RCC 7860 (cell line): ENCODE data around the gene PFN1.
A peak's percentile ranks its signal among the peaks of the same experiment; 100 is the strongest.

Experiments
- DNase-seq: peaks from one replicate; pipeline ENCODE4 v3.0.0-alpha.2; 2015; ENCODE audit warnings: low spot score
- FAIRE-seq: peaks from 2 replicates; lab custom pipeline; 2012; peaks lifted over from hg19 to GRCh38; lab: Jason Lieb, UNC

Gene PFN1

DNA sequence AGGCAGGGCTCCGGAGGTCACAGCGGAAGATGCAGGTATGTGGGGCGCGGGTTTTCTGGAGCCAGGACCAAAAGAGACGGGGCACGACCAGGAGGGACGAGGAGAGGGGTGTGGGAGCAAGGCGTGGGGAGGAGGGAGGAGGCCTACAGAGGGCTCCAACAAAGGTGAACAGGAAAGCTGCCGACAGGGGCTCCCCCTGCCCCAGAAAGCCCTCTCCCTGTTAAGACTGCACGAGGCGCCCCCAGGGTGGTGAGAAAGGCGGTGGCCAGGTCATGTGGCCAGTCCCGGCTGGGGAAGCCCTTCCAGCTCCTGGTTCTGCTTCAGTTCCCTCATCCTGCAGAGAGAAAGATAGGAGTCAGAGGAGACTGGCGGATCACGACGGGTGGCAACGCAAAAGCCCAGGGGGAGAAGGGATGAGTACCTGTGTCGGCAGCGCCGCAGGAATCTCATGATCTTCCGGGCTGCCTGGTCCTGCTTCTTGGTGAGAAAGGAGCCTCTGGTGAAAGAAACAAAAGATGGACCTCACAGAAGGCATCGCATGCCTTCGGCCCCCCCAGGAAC, 20.2 kb upstream of the PFN1 start:
- peak; percentile 77 for DNase-seq
- peak; percentile 37 for FAIRE-seq

DNA sequence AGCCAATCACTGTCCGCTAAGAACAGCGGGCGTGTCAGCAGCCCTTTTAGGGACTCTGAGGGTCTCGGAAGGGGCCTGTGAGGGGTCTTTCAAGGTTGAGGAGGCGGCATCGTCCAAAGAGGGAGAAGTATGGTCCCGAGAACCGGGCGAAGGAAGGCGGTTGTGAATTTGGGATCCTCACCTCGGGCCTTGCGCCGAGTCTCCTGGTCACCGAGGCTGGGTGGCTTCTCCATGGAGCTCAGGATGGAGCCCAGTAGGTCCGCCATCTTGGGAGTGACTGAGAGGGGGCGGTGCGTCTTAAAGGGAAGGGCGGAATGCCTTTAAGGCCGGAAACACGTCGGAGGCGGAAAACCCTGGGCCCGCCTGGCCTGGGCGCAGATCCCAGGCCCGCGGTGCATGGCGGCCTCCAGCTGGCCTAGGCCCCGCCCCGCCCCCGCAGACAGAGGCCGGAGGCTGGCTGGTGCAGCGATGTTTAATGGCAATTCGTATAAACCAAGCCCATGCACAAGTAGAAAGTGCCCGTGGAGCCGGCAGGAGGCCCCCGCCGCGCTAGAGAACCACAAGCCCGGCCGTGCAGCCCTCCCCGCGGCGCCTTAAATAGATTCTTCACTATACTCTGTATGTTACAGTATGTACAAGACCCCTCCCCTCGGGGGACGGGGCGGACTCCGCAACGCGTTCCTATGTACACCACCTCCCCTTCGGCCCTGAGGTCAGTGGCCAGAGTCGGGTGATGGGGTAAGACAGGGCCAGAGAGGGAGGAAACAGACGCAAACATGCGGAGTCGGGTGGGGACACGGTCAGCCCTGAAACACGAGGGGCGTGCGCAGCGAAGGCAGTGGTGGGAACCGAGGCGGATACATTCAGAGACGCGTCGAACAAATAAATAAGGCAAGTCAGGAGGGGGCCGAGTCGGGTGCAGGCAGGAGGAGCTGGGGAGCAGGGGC, 19.5 kb upstream of the PFN1 start, which contains the start of gene SPAG7:
Gene SPAG7 (minus strand): TSS at position 279 of the 947 bp plus-strand sequence. CDS start 13 bp downstream, at position 266.
- peak; percentile 87 for DNase-seq
- peak; percentile 57 for FAIRE-seq

DNA sequence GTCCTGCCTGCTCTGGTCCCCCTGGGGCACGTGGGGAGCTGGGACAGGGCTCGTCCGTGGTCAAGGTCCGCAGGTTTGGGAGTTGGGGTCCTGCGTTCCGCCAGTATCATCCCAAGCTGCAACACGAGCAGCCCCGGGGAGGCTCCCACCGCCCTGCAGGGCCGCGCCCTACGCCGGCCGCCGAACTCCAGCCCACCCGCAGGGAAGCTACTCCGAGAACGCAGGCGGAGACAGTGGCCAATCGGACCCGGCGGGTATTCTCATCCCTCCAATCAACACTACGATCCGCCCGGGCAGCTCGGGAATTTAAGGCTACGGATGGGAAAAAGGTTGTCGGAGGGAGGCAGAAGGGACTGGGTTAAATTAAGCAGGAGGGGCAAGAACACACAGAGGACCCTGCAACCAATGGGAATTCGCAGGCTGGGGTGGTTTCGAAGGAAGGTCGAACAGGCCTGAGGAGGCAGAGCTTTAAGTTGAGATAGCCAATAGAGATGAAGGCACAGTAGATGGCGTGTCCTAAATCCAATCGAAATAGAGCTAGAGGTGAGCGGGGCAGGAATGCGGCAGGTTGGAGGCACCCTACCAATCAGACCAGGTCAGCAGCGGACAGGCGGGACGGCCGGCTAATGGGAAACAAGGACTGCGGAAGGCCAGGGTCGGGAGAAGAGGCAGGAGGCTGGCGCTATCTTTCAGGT, 18.7 kb upstream of the PFN1 start:
- FAIRE-seq: peak; percentile 95

DNA sequence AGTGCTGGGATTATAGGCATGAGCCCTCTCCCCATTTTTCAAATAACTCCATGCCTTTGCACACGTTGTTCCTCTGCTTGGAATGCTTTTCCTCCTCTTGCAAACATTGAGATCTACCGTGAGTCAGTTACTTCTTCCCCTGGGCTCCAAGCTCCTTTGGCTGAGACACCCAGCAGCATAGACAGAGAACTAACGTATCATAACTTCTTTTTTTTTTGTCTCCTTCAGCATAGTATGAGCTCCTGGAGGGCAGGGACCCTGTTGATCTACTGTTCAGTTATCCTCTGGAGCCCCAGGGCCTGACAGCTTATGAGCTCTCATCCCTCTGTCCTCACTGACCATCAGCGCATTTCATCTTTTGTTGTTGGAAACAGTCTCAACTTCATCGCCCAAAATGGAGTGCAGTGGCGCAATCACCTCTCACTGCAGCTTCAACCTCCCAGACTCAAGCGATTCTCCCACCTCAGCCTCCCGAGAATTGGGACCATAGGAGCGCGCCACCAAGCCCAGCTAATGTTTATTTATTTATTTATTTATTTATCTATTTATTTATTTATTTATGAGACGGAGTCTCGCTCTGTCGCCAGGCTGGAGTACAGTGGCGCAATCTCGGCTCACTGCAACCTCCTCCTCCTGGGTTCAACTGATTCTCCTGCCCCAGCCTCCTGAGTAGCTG, 17.1 kb upstream of the PFN1 start:
- FAIRE-seq (no peak), DNase-seq (no peak)

More for the DNA sequence above, 18.7 kb upstream of the PFN1 start:
- DNase-seq: peak; percentile 100

DNA sequence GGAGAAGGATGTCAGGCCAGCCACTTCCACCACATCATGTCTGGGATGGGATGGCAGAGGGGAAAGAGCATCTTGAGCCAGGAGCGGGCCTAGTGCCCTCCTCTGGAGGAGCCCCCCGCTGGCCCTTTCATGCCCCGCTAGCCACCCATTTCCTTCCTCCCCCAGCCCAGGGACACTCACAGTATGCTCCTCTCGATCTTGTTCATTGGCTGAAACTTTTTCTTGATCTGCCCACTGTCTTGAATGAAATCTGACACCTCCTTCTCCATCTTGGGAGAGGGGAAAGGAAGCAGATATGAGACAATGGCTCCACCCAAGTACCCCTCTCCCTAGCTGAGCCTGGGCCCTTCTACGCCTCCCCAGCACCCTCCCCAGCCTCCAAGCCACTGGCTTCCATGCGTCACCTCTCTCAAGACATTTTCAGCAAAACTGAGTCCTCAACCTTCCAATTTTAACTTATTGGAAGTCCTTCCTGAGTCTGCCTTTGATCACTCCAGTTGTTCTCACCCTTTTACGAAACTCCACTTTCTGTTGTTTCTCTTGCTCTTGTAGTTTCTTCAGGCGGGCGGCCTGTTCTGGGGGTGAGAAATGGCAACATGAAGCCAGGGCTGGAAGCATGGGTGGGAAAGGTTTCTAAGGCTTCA, 12.1 kb upstream of the PFN1 start:
- DNase-seq (no peak), FAIRE-seq (no peak)

DNA sequence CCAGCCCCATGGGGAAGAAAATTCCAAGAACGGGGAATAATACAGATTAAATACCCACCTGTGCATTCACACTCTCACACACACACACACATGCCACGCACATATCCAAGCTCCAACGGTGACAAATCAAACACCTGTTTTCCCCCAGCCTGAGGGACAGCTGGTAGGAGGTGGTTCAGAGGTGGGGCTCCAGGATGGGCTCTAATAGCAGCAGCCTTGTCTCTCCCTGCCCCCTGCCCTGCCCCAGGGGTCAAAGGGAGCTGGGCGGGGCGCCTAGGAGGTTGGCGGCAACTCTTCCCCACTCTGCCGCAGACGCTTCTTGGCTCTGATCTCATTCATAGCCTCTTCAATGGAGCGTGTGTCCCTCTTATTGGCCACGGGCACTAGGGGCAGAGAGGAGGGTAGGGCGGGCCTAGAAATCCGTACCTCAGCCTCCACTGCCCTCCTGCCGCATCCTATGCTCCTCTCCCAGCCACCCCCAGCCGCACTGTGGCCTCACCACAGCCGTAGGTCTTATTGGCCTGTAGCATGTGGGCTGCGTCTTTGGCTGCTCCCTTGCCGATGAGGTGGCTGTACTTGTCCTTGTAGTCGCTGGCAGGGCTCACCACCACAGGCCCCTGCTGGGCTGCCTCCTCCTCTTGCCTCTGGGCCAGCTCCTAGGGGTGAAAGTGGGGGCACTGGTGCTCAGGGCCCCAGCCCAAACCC, 11.1 kb upstream of the PFN1 start:
- FAIRE-seq: no peak
- DNase-seq: no peak

DNA sequence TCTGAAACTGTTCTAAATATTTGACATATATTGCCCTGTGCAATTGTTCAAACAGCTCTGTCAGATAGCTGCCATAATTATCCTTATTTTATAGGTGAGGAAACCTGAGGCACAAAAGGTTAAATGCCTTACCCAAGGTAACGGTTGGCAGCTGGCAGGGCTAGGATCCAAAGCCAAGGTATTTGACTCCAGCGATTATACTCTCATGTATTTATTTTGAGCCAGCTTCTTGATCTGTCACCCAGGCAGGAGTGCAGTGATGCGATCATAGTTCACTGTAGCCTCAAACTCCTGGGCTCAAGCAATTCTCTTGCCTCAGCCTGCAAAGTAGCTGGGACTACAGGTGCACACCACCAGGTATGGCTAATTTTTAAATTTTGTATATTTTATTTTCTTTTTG, 9.8 kb upstream of the PFN1 start:
- FAIRE-seq: no peak
- no peak for DNase-seq

DNA sequence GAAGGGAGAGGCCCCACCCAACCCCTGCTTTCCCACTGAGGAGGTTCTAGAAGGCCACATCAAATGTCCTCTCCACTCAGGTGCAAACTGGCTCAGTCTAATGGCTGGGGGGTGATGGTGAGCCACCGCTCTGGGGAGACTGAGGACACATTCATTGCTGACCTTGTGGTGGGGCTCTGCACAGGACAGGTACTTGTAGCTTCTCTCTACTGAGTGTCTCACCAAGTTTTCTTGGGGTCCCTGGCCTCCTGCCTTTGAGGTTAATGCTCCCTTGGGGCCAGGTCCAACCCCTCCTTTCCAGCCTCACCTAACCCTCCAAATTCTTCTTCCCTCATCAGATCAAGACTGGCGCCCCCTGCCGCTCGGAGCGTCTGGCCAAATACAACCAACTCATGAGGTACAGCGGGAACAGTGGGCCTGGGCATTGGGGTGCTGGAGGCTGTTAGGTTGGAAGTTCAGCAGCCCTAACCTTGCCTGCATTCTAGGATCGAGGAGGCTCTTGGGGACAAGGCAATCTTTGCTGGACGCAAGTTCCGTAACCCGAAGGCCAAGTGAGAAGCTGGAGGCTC, 8.2 kb upstream of the PFN1 start:
- FAIRE-seq (no peak), DNase-seq (no peak)

DNA sequence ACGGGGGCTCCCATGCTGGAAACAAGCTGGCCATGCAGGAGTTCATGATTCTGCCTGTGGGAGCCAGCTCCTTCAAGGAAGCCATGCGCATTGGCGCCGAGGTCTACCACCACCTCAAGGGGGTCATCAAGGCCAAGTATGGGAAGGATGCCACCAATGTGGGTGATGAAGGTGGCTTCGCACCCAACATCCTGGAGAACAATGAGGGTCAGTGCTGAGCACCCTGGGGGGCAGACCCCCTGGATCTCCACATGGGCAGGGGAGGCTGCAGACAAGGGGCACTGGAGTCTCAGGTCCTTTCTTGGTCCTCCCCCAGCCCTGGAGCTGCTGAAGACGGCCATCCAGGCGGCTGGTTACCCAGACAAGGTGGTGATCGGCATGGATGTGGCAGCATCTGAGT, 6.8 kb upstream of the PFN1 start:
- FAIRE-seq (no peak), DNase-seq (no peak)

DNA sequence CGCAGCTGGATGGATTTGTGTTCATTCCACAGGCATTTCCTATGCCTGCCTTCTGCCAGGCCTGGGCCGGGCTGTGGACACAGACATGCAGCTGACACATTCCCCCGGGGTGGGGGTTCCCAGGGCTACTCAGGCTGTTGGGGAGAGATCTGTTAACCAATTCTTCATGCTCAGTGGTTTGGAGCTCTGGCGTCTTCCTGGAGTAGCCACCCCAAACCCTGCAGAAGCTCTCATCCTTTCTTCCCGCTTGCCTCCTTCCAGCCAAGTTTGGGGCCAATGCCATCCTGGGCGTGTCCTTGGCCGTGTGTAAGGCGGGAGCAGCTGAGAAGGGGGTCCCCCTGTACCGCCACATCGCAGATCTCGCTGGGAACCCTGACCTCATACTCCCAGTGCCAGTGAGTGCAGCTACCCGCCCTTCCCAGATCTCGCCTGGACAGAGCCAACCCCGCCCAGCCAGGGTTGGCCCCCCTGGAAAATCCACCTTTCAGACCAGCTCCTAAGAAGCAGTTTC, 5.2 kb upstream of the PFN1 start:
- FAIRE-seq: no peak
- peak; percentile 31 for DNase-seq

DNA sequence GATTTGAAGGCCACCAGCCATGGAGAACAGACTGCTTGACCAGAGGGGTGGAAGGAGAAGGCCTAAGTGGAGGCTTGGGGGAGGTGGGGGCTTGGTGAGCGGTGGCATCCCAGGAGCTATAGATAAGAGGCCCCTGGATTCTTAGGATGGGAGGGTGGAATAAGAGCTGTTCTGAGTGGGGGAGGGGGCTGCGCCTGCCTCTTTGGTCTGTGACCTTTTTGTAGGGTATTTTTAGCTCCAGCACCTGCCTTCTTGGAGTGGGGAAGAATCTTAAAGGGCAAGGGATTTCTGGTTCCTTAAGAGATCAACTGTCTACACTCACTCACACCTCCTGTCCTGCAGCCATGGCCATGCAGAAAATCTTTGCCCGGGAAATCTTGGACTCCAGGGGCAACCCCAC, 3.2 kb upstream of the PFN1 start:
- FAIRE-seq (no peak), DNase-seq (no peak)

DNA sequence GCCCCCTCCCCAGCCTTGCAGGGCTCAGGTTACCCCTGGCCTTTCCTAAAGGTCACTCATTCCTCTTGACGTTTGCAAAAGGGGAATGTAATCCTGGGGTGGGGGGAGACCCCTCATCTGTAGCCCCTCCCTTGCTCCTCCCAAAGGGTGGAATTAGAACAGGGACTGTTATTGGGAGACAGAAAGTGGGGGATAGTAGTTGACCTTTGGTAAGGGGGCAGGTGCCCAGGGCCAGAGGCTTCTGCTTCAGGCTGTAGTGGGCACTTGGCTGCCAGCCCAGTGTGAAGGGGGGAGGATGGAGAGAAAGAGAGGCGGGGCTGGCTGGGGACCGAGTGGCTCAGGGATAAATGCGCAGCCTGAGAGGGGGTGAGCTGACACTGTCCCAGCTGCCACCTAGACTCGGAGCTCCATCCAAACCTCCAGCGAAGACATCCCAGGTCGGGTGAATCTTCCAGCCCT, 2.4 kb upstream of the PFN1 start, which contains the start of gene ENO3:
Gene ENO3 (plus strand): TSS at position 374 of the 459 bp plus-strand sequence. CDS start 711 bp downstream, outside the sequence.
- no peak for DNase-seq

DNA sequence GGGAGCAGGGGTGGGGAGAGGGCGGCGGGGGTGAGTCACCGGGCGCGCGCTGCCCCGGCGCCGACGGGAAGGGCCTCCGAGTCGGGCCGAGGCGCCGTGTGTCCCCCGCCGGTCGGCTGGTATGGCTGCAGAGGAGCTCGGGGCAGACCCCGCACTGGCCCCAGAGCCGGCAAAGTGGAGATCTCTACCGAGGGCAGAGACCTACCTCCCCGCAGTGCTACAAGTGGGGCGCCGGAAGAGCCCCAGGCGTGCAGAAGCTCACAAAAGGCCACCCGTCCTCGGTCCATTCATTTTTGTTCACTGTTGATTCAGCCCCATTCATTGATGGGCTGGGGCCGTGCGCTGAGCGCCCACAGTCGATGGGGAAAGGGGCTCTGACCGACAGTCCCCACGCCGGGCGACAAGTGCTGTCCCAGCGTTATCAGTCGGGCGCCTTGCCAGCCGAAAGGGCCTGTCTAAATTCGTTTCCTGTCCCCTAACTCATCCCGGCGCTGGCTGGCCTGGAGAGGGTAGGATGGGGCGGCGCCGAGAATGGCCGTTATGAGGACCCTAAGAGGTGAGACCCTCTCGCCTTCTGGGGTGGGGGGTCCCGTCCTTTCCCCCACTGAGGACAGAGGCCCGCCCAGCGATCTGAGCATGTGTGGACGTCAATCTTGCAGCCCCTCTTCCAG, 1.9 kb upstream of the PFN1 start:
- FAIRE-seq (no peak), DNase-seq (no peak)

More for the DNA sequence above, 2.4 kb upstream of the PFN1 start, which contains the start of gene ENO3:
- no peak for FAIRE-seq

DNA sequence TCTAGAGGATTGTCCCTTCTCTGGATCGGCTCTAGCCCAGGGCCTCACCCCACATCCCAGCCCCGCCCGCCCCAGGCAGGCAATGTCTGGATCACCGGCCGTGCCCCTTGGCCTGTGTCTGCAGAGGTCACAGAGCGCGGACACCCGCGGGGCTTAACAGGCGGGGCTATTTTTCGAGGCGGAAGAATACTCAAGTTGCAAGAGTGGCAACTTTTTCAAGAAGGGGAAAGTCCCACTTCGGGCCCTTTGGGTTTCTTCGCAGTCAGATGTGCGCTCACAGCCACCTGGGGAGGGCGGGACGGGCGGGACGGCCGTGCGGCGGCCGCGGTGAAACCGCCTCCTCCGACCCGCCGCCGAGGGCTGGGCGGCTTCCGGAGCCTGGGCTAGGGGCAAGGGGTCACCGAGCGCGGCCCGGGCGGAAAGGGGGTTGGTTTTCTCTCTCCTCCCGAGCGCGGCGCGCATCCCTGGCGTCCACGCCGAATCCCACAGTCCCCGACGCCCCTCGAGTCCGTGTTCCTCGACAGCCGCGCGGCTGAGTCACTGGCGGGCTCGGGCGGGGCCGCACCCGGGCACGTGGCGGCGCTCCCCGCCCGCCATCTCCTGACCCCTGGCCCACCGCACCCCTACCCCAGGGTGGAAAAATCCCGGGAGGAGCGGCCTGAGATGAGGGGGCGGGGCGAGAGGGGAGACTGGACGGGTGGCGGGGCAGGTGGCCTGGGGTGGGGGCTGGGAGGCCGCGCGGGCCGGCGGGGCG, 1.2 kb upstream of the PFN1 start:
- DNase-seq (peak; percentile 67), FAIRE-seq (no peak)

DNA sequence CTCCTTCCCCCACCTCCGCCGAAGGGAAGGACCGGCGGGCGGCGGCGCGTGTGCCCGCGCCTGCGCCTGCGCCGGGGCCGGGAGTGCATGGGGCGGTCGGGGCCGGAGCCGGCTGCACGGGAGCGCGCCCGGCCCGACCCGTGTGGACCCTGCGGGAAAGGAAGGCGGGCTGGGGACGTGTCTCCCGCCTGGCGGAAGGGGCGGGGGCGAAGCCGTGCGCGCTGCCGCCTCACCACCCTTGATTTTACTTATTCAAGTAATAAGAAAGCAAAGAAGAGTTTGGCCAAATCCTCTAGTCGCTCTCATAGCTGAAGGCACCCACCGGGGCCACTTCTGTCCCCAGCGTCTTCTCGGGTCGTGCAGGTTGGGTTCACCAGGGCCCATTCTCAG, 596 bp upstream of the PFN1 start:
- FAIRE-seq: no peak
- peak; percentile 64 for DNase-seq

DNA sequence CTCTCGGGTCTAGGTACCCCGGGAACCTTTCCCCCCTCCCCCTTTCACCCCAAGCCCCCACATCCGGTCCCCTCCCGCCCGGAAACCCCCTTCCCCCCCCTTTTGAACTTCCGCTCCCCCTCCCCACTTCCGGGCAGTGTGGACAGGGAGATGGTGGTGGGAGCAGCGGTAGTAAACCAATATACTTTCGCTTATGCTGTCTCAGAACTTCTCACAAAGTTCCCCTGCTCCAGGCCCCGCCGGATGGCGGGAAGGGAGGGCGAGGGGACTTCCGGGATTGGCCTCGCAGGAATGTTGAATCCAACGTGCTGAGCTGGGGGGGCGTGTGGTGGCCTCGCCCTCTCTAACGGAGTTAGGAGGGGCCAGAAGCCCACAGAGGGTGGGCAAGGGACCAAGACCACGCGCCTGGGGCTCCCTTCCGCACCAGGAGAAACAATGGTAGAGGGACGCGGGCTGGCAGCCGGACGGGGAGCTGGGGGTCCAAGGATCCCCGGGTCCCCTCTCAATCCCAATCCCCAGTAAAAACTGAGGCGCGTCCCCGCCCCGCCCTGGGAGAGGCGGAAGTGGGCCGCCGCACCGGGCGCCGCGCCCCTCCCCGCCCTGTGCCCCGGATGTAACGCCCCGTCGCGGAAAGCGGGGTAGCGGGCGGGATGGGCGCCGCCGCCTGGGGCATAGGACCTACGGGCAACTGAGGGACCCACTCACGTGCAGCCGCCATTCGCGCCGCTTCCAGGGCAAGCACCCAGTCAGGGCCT, 742 bp downstream of the PFN1 start:
- FAIRE-seq: no peak
- peak; percentile 34 for DNase-seq

DNA sequence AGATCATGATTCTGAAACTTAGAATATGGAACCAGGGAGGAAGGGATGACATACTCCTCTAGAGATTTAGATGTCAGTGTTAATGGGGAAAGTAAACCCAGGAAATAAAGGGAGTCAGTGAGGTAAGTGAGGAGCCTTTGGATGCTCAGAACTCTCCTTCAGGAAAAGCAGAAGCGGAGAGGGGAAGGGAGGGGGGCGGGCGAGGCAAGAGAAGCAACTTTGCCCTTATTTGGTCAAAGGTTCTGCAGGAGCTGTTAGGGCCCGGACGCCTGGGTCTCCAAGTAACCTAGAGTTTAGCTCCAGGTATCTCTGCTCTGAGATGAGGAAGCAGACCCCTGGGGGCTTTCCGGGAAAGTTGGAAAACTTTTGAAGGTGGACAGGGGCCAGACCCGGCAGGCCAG, 1.3 kb downstream of the PFN1 start:
- DNase-seq: no peak
- FAIRE-seq: no peak
